ENCODE measurements around the gene LEFTY1.

The LEFTY1 gene

GRCh38 chr1:225873281-225873850, 15.6 kb downstream of the LEFTY1 start:
- DNase-seq (ENCODE audit: low read depth in 2 of 2): no peak

- DNase-seq (ENCODE audit: low read depth in 2 of 2): no peak
These were observed 16.9 kb downstream of the LEFTY1 start for GRCh38 chr1:225872075-225872430.

- no peak for DNase-seq (ENCODE audit: low read depth in 2 of 2)
These were observed 17.4 kb downstream of the LEFTY1 start for GRCh38 chr1:225871359-225872074.

- no peak for DNase-seq (ENCODE audit: low read depth in 2 of 2)
These were observed 18.0 kb downstream of the LEFTY1 start for GRCh38 chr1:225870911-225871310.

GRCh38 chr1:225868631-225869330, 20.2 kb downstream of the LEFTY1 start:
- DNase-seq (ENCODE audit: low read depth in 2 of 2): no peak

- no peak for DNase-seq (ENCODE audit: low read depth in 2 of 2)
These were observed 22.0 kb downstream of the LEFTY1 start for GRCh38 chr1:225866981-225867380.

GRCh38 chr1:225866061-225866837, 22.7 kb downstream of the LEFTY1 start:
- DNase-seq (ENCODE audit: low read depth in 2 of 2): peak; percentile 28 to 41

GRCh38 chr1:225865514-225865913, 23.4 kb downstream of the LEFTY1 start:
- DNase-seq (ENCODE audit: low read depth in 2 of 2): no peak

- DNase-seq (ENCODE audit: low read depth in 2 of 2): no peak
These were observed 25.8 kb downstream of the LEFTY1 start for GRCh38 chr1:225863167-225863566.

- DNase-seq (ENCODE audit: low read depth in 2 of 2): no peak
These were observed 26.4 kb downstream of the LEFTY1 start for GRCh38 chr1:225862581-225862950.

GRCh38 chr1:225861834-225862580, 26.9 kb downstream of the LEFTY1 start:
- DNase-seq (ENCODE audit: low read depth in 2 of 2): no peak

GRCh38 chr1:225860876-225861441, 28.0 kb downstream of the LEFTY1 start:
- no peak for DNase-seq (ENCODE audit: low read depth in 2 of 2)

GRCh38 chr1:225860107-225860506, 28.8 kb downstream of the LEFTY1 start:
- DNase-seq (ENCODE audit: low read depth in 2 of 2): no peak

GRCh38 chr1:225859151-225859550, 29.8 kb downstream of the LEFTY1 start:
- no peak for DNase-seq (ENCODE audit: low read depth in 2 of 2)

- no peak for DNase-seq (ENCODE audit: low read depth in 2 of 2)
These were observed 31.7 kb downstream of the LEFTY1 start for GRCh38 chr1:225857256-225857655.

- DNase-seq (ENCODE audit: low read depth in 2 of 2): no peak
These were observed 33.2 kb downstream of the LEFTY1 start for GRCh38 chr1:225855503-225856300.

- DNase-seq (ENCODE audit: low read depth in 2 of 2): no peak
These were observed 35.5 kb downstream of the LEFTY1 start for GRCh38 chr1:225853441-225853840.

- no peak for DNase-seq (ENCODE audit: low read depth in 2 of 2)
These were observed 36.4 kb downstream of the LEFTY1 start for GRCh38 chr1:225852413-225853124.

- DNase-seq (ENCODE audit: low read depth in 2 of 2): no peak
These were observed 37.1 kb downstream of the LEFTY1 start for GRCh38 chr1:225851805-225852204.

GRCh38 chr1:225850370-225850769, 38.6 kb downstream of the LEFTY1 start:
- no peak for DNase-seq (ENCODE audit: low read depth in 2 of 2)

Data from stimulated activated CD4-positive, alpha-beta T cell treated with anti-CD3 and anti-CD28 coated beads, Interleukin-1b, Interleukin-23, amount 100 ng/mL, for 1 hour (primary cell).